Activated CD4-positive, alpha-beta T cell treated with anti-CD3 and anti-CD28 coated beads for 36 hours (primary cell): ENCODE measurements around the gene ZBTB8A. TPM values are rescaled to one million over a fixed set of nuclear protein-coding genes. Genes with fewer than 3 reads are reported as not detected.
"Not testable (repeated sequence)": the region's sequence is repeated elsewhere in the genome, so short reads cannot be mapped to it uniquely, and the experiment has no call there.

Source experiments
- ATAC-seq: fragments of 200-7000 bp; cut with Tn5 transposase; one replicate; pipeline ENCODE4 v1.10.0; 2021; ENCODE audit warnings: mild to moderate bottlenecking, moderate library complexity
- CTCF ChIA-PET: fragments of 350-600 bp; sonication (Branson Sonifier 250); formaldehyde crosslinking; loops from one replicate; lab custom pipeline; 2021; ENCODE audit warnings: antibody characterized with exemption; lab: Charles Lee
- POLR2A ChIA-PET: fragments of 350-600 bp; sonication (Branson Sonifier 250); formaldehyde crosslinking; loops from one replicate; lab custom pipeline; 2021; ENCODE audit warnings: antibody characterized with exemption, inconsistent platforms; lab: Charles Lee
- DNase-seq: peaks from one replicate; pipeline ENCODE4 v3.0.0-alpha.2; 2020
- H3K27ac Mint-ChIP-seq: one replicate; pipeline ENCODE4 v1.8.0; 2021; ENCODE audit warnings: mixed read lengths
- H3K27me3 Mint-ChIP-seq: one replicate; pipeline ENCODE4 v1.8.0; 2021; ENCODE audit warnings: mixed read lengths
- H3K36me3 Mint-ChIP-seq: one replicate; pipeline ENCODE4 v1.8.0; 2021; ENCODE audit warnings: low read depth, mixed read lengths
- H3K4me1 Mint-ChIP-seq: one replicate; pipeline ENCODE4 v1.8.0; 2021; ENCODE audit warnings: mixed read lengths
- H3K4me3 Mint-ChIP-seq: one replicate; pipeline ENCODE4 v1.8.0; 2021; ENCODE audit warnings: mild to moderate bottlenecking, moderate library complexity, mixed read lengths
- H3K9me3 Mint-ChIP-seq: one replicate; pipeline ENCODE4 v1.8.0; 2021; ENCODE audit warnings: low read depth, mixed read lengths
- intact Hi-C, 2 experiments: fragments of 100-400 bp; cut with DNase I in 1 of 2; cut with micrococcal nuclease in 1 of 2; formaldehyde crosslinking; loops; one replicate each; pipeline versions ENCODE4 v1.14.2 to v1.15.1; 2022 to 2024; cut with DNase I, micrococcal nuclease
- total RNA-seq, 2 experiments: library from RNA; stranded (reverse); gene quantifications; one replicate each; pipeline ENCODE4 v1.2.3, GENCODE V29; 2021

The ZBTB8A gene
- total RNA-seq, 2 experiments from 2014 or later: 0.30 to 0.35 TPM

- H3K36me3 Mint-ChIP-seq: no peaks in the 10 kb centered on the region
- no peaks in the 10 kb centered on the region for H3K4me1 Mint-ChIP-seq
- H3K9me3 Mint-ChIP-seq: no peaks in the 10 kb centered on the region
- intact Hi-C loops: no loop called here
- ATAC-seq (no peak), DNase-seq (no peak)
- H3K4me3 Mint-ChIP-seq: no peak overlapping the region
- CTCF ChIA-PET: interaction anchor here (1.6 kb wide), 1 partner anchor 11 kb away, joined by 7 read pairs; no protein-coding TSS in a partner anchor
- POLR2A ChIA-PET: no interaction called here
- peaks cover 15% of the 10 kb centered on the region for H3K27me3 Mint-ChIP-seq
- H3K27ac Mint-ChIP-seq: no peak overlapping the region
Observed at GRCh38 chr1:32508761-32509160, 30.5 kb upstream of the ZBTB8A start.

- Mint-ChIP-seq H3K4me1 (no peaks in the 10 kb centered on the region), H3K9me3 (no peaks in the 10 kb centered on the region), H3K27ac (no peak overlapping the region), H3K4me3 (no peak overlapping the region), H3K27me3 (peaks cover 12% of the 10 kb centered on the region), H3K36me3 (no peaks in the 10 kb centered on the region)
- no peak for ATAC-seq
- CTCF ChIA-PET: interaction anchor here (0.6 to 1.6 kb wide), 3 partner anchors 10 to 499 kb away, joined by 3 to 7 read pairs (median 3); no protein-coding TSS in a partner anchor
- no peak for DNase-seq
- POLR2A ChIA-PET: no interaction called here
- intact Hi-C loops: no loop called here
Observed at GRCh38 chr1:32509939-32510338, 29.3 kb upstream of the ZBTB8A start.

- no peak overlapping the region for H3K4me3 Mint-ChIP-seq
- H3K27me3 Mint-ChIP-seq: peaks cover 7% of the 10 kb centered on the region
- DNase-seq: no peak
- intact Hi-C loops: no loop called here
- POLR2A ChIA-PET: no interaction called here
- ATAC-seq: no peak
- H3K9me3 Mint-ChIP-seq: no peaks in the 10 kb centered on the region
- no peaks in the 10 kb centered on the region for H3K36me3 Mint-ChIP-seq
- CTCF ChIA-PET: no interaction called here
- H3K27ac Mint-ChIP-seq: no peak overlapping the region
- H3K4me1 Mint-ChIP-seq: peaks cover 6% of the 10 kb centered on the region
Observed at GRCh38 chr1:32516402-32516801, 22.8 kb upstream of the ZBTB8A start.

GRCh38 chr1:32518976-32519375 lies 20.3 kb upstream of the ZBTB8A start:
- no peak for ATAC-seq
- no peaks in the 10 kb centered on the region for H3K36me3 Mint-ChIP-seq
- peaks cover 6% of the 10 kb centered on the region for H3K4me1 Mint-ChIP-seq
- H3K4me3 Mint-ChIP-seq: no peak overlapping the region
- intact Hi-C loops: no loop called here
- H3K27me3 Mint-ChIP-seq: peaks cover 6% of the 10 kb centered on the region
- H3K27ac Mint-ChIP-seq: no peak overlapping the region
- ChIA-PET POLR2A (interaction anchor here (0.6 to 0.7 kb wide), 2 partner anchors 101 to 1200 kb away, joined by 3 to 6 read pairs; no protein-coding TSS in a partner anchor), CTCF (interaction anchor here (0.6 to 3.2 kb wide), 8 partner anchors 9 to 255 kb away, joined by 3 to 18 read pairs (median 5); partner anchors contain the start of gene RBBP4)
- no peak for DNase-seq
- H3K9me3 Mint-ChIP-seq: no peaks in the 10 kb centered on the region

- CTCF ChIA-PET: interaction anchor here (0.6 to 3.3 kb wide), 24 partner anchors 10 to 753 kb away, joined by 3 to 22 read pairs (median 6); partner anchors contain the start of genes RBBP4 and ZBTB8OS
- H3K4me3 Mint-ChIP-seq: peak overlapping the region; percentile 64
- POLR2A ChIA-PET: interaction anchor here (0.7 to 1.1 kb wide), 5 partner anchors 16 to 278 kb away, joined by 3 to 6 read pairs (median 5); partner anchors contain the start of gene RBBP4
- H3K9me3 Mint-ChIP-seq: no peaks in the 10 kb centered on the region
- ATAC-seq (no peak), DNase-seq (peak; percentile 7)
- intact Hi-C loops: loop anchor here (2.0 to 10.0 kb wide), 2 partner anchors 164 to 352 kb away; no protein-coding TSS in a partner anchor
- H3K36me3 Mint-ChIP-seq: no peaks in the 10 kb centered on the region
- H3K27me3 Mint-ChIP-seq: peaks cover 6% of the 10 kb centered on the region
- H3K27ac Mint-ChIP-seq: no peak overlapping the region
- H3K4me1 Mint-ChIP-seq: peaks cover 6% of the 10 kb centered on the region
Observed at GRCh38 chr1:32521165-32521564, 18.1 kb upstream of the ZBTB8A start.

GRCh38 chr1:32525053-32525452 lies 14.2 kb upstream of the ZBTB8A start:
- H3K4me3 Mint-ChIP-seq: no peak overlapping the region
- H3K9me3 Mint-ChIP-seq: no peaks in the 10 kb centered on the region
- H3K27ac Mint-ChIP-seq: no peak overlapping the region
- no peak for ATAC-seq
- H3K36me3 Mint-ChIP-seq: no peaks in the 10 kb centered on the region
- DNase-seq: peak; percentile 12
- ChIA-PET CTCF (interaction anchor here (1.1 kb wide), 1 partner anchor 285 kb away, joined by 3 read pairs; no protein-coding TSS in a partner anchor), POLR2A (no interaction called here)
- peaks cover 6% of the 10 kb centered on the region for H3K4me1 Mint-ChIP-seq
- peaks cover 6% of the 10 kb centered on the region for H3K27me3 Mint-ChIP-seq
- intact Hi-C loops: loop anchor here in 1 of 2 experiments (10.0 kb wide), 1 partner anchor 160 kb away; no protein-coding TSS in a partner anchor

- no peaks in the 10 kb centered on the region for H3K9me3 Mint-ChIP-seq
- no peak for DNase-seq
- H3K27me3 Mint-ChIP-seq: peaks cover 6% of the 10 kb centered on the region
- H3K4me3 Mint-ChIP-seq: no peak overlapping the region
- no peaks in the 10 kb centered on the region for H3K36me3 Mint-ChIP-seq
- H3K27ac Mint-ChIP-seq: no peak overlapping the region
- ChIA-PET CTCF (no interaction called here), POLR2A (interaction anchor here (0.6 kb wide), 1 partner anchor 28 kb away, joined by 3 read pairs; no protein-coding TSS in a partner anchor)
- intact Hi-C loops: loop anchor here in 1 of 2 experiments (10.0 kb wide), 1 partner anchor 159 kb away; no protein-coding TSS in a partner anchor
- no peak for ATAC-seq
- peaks cover 2% of the 10 kb centered on the region for H3K4me1 Mint-ChIP-seq
Observed at GRCh38 chr1:32525661-32526444, 13.4 kb upstream of the ZBTB8A start.

- H3K27me3 Mint-ChIP-seq, ATAC-seq, DNase-seq, H3K4me3 Mint-ChIP-seq, H3K27ac Mint-ChIP-seq, H3K36me3 Mint-ChIP-seq, H3K4me1 Mint-ChIP-seq, POLR2A ChIA-PET, H3K9me3 Mint-ChIP-seq: not testable (repeated sequence)
- intact Hi-C loops: loop anchor here in 1 of 2 experiments (10.0 kb wide), 1 partner anchor 156 kb away; no protein-coding TSS in a partner anchor
- CTCF ChIA-PET: interaction anchor here (0.6 kb wide), 1 partner anchor 558 kb away, joined by 3 read pairs; no protein-coding TSS in a partner anchor
Observed at GRCh38 chr1:32528550-32528949, 10.7 kb upstream of the ZBTB8A start.

- no peaks in the 10 kb centered on the region for H3K36me3 Mint-ChIP-seq
- no peak overlapping the region for H3K4me3 Mint-ChIP-seq
- DNase-seq (no peak), ATAC-seq (no peak)
- intact Hi-C loops: no loop called here
- POLR2A ChIA-PET: no interaction called here
- H3K27me3 Mint-ChIP-seq: peaks cover 38% of the 10 kb centered on the region
- H3K27ac Mint-ChIP-seq: no peak overlapping the region
- H3K9me3 Mint-ChIP-seq: no peaks in the 10 kb centered on the region
- H3K4me1 Mint-ChIP-seq: peaks cover 1% of the 10 kb centered on the region
- CTCF ChIA-PET: interaction anchor here (0.6 to 4.1 kb wide), 2 partner anchors 13 to 554 kb away, joined by 3 to 22 read pairs; no protein-coding TSS in a partner anchor
Observed at GRCh38 chr1:32533792-32534327, 5.4 kb upstream of the ZBTB8A start.

GRCh38 chr1:32536117-32536516 lies 3.1 kb upstream of the ZBTB8A start:
- H3K9me3 Mint-ChIP-seq: no peaks in the 10 kb centered on the region
- POLR2A ChIA-PET: interaction anchor here (0.6 kb wide), 1 partner anchor 61 kb away, joined by 6 read pairs; no protein-coding TSS in a partner anchor

GRCh38 chr1:32536764-32537163 lies 2.5 kb upstream of the ZBTB8A start:
- CTCF ChIA-PET: interaction anchor here (2.4 kb wide), 1 partner anchor 17 kb away, joined by 6 read pairs; no protein-coding TSS in a partner anchor
- no peak for DNase-seq
- Mint-ChIP-seq H3K4me1 (peaks cover 8% of the 10 kb centered on the region), H3K27ac (no peak overlapping the region), H3K36me3 (peaks cover 1% of the 10 kb centered on the region), H3K27me3 (peaks cover 59% of the 10 kb centered on the region), H3K9me3 (no peaks in the 10 kb centered on the region), H3K4me3 (no peak overlapping the region)
- POLR2A ChIA-PET: no interaction called here
- intact Hi-C loops: no loop called here
- no peak for ATAC-seq

More at GRCh38 chr1:32536117-32536516, 3.1 kb upstream of the ZBTB8A start:
- no peak for ATAC-seq
- Mint-ChIP-seq H3K36me3 (peaks cover 1% of the 10 kb centered on the region), H3K4me1 (peaks cover 8% of the 10 kb centered on the region), H3K4me3 (no peak overlapping the region), H3K27me3 (peaks cover 53% of the 10 kb centered on the region), H3K27ac (no peak overlapping the region)
- intact Hi-C loops: no loop called here
- DNase-seq: no peak
- CTCF ChIA-PET: interaction anchor here (0.6 to 4.1 kb wide), 2 partner anchors 15 to 515 kb away, joined by 3 to 22 read pairs; no protein-coding TSS in a partner anchor
